ENCODE results near the gene ZP3.
A peak's percentile ranks its signal among the peaks of the same experiment; 100 is the strongest.
"Not testable (repeated sequence)": the region's sequence is repeated elsewhere in the genome, so short reads cannot be mapped to it uniquely, and the experiment has no call there.

ZP3 gene

DNA sequence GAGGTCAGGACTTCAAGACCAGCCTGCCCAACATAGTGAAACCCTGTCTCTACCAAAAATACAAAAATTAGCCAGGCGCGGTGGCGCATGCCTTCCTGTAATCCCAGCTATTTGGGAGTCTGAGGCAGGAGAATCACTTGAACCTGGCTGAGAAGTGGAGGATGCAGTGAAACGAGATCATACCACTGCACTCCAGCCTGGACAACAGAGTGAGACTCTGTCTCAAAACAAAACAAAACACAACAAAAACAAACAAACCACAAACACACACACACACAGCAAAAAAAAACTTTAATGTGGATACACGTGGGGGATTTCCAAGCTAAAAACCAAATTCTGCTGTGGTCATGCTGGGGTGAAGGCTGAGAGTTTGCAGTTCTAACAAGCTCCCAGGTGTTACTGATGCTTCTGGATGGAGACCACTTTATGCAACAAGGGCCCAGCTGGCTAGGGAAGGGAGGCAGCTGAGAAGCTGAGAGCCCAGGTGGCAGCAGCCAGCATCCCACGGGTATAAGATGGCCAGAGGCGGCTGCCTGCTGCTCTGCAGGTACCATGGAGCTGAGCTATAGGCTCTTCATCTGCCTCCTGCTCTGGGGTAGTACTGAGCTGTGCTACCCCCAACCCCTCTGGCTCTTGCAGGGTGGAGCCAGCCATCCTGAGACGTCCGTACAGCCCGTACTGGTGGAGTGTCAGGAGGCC lies at the start of gene ZP3:
TSS of gene ZP3 (plus strand) at position 538 of the 699 bp plus-strand sequence. CDS start at position 553, 15 bp downstream.
- TF ChIP-seq, protein P1, sequence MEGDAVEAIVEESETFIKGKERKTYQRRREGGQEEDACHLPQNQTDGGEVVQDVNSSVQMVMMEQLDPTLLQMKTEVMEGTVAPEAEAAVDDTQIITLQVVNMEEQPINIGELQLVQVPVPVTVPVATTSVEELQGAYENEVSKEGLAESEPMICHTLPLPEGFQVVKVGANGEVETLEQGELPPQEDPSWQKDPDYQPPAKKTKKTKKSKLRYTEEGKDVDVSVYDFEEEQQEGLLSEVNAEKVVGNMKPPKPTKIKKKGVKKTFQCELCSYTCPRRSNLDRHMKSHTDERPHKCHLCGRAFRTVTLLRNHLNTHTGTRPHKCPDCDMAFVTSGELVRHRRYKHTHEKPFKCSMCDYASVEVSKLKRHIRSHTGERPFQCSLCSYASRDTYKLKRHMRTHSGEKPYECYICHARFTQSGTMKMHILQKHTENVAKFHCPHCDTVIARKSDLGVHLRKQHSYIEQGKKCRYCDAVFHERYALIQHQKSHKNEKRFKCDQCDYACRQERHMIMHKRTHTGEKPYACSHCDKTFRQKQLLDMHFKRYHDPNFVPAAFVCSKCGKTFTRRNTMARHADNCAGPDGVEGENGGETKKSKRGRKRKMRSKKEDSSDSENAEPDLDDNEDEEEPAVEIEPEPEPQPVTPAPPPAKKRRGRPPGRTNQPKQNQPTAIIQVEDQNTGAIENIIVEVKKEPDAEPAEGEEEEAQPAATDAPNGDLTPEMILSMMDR (conservative IDR thresholded peaks at IDR 0.05) = no peak
- H3K27ac ChIP-seq = no peak within 1 kb of the TSS

DNA sequence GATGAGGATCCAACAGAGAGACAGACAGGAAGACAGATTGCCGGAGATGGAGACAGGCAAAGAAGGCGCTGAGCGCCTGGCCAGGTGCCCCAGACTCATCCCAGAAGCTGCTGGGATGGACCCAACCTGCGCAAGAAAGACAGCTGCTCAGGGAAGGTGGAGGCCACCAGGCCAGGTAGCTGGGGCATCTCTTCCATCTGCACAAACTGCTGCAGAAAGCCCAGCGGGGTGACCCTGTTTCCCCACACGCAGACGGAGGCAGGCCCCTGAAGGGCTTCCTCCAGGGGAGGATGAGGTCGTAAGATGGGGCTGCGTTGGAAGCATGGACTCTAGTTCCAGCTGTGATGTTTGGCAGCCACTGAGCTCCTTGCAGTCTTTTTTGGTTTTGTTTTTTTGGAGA lies 49.5 kb upstream of the ZP3 start:
- TF ChIP-seq, protein P1 (conservative IDR thresholded peaks at IDR 0.05) = no peak
- no peak overlapping the region for H3K27ac ChIP-seq

DNA sequence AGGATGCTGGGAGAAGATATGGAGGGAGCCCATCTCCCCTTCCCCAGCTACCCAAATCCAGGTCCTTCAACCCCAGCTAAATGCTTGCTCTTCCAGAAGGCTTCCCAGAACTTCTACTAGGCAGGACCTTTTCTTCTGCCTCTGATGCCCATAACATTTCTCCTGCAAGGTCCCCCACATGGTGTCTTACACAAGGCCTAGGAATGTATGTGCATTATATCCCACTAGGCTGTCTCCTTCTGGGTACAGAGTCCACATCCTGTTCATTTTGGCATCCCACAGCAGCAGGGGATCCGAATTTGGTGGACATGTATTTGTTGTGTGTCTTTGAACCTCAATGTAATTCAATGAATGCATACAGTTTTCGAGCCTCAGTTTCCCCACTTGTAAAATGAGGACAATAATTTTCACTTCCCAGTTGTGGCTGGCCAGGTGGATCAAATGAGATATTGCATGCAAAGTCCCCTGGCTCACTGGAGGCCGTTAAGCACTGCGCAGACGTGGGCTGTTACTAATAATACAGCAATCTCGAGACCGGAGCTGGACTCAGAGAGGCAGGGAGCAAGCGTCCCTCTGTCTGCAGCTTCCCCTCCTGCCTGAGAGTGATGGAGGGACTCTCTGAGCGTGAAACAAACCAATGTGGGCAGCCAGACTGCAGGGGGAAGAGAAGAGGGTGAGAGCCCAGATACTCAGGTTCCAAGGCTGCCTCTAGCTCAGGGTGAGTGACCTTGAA lies 47.4 kb upstream of the ZP3 start:
- TF ChIP-seq, protein P1 (conservative IDR thresholded peaks at IDR 0.05) = no peak
- no peak overlapping the region for H3K27ac ChIP-seq

DNA sequence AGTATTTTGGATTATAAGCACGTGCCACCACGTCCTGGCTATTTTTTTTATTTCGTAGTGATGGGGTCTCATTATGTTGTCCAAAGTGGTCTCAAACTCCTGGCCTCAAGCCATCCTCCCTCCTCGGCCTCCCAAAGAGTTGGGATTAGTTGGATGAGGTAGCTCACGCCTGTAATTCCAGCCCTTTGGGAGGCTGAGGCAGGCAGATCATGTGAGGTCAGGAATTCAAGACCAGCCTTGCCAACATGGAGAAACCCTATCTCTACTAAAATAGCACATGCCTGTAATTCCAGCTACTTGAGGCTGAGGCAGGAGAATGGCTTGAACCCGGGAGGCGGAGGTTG lies 44.2 kb upstream of the ZP3 start:
- H3K27ac ChIP-seq = peak overlapping the region; percentile 93
- TF ChIP-seq, protein P1 (conservative IDR thresholded peaks at IDR 0.05) = no peak

DNA sequence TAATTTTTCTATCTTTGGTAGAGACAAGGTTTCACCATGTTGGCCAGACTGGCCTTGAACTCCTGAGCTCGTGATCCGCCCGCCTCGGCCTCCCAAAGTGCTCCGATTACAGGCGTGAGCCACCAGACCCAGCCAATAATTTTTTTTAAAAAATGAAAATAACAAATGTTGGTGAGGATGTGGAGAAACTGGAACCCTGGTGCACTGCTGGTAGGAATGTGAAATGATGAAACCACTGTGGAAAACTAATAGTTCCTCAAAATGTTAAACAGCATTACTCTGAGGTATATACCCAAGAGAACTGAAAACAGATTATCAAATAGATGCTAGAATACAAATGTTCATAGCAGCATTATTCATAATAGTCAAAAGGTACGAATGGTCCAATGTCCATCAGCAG lies 42.9 kb upstream of the ZP3 start:
- H3K27ac ChIP-seq = no peak overlapping the region

DNA sequence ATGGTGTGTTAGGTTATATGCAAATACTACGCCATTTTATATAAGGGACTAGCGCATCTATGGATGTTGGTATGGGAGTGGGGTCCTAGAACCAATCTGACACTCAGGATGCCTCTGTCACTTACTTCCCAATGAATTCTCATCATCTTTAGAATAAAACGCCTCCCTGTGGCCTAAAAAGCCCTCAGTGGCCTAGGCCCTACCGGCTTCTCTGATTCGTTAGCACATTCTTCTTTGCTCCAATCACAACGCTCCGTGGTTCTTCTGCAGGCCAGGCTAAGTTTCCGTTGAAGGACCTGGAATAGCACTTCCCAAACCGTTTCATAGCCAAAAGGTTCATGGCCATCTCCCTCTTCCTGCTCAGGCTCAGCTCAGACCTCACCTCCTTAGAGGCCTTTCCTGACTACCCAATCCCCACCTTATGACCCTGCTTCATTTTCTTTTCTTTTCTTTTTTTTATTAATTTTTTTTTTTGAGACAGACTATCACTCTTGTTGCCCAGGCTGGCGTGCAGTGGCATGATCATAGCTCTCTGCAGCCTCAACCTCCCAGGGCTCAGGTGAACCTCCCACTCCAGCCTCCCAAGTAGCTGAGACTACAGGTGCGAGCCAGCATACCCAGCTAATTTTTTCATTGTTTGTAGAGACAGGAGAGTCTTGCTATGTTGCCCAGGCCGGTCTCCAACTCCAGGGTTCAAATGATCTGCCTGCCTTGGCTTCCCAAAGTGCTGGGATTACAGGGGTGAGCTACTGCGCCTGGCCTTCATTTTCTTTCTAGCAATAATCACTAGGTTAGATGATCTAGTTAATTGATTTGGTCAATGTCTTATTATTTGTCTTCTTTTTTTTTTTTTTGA lies 41.4 kb upstream of the ZP3 start:
- TF ChIP-seq, protein P1 (conservative IDR thresholded peaks at IDR 0.05) = no peak
- H3K27ac ChIP-seq = no peak overlapping the region

More for the DNA sequence above, 42.9 kb upstream of the ZP3 start:
- TF ChIP-seq, protein P1 (conservative IDR thresholded peaks at IDR 0.05) = no peak

DNA sequence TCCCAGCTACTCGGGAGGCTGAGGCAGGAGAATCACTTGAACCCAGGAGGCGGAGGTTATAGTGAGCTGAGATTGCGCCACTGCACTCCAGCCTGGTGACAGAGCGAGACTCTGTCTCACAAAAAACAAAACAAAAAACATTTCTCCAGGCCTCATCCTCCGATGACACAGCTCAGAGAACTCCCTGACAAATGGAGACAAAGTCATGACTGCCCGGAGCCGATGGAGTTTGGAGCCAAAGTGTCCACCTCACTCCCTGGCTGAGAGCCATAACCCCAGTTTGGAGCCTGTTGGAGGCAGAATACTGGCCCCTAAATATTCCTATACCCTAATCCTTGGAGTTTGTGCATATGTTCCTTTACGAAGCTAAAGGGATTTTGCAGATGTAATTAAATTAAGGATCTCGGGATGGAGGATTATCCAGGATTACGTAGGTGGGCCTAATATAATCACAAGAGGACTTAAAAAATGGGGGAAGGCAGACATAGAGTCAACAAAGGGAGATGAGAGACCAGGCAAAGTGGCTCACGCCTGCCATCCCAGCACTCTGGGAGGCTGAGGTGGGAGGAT lies 38.0 kb upstream of the ZP3 start:
- TF ChIP-seq, protein P1 (conservative IDR thresholded peaks at IDR 0.05) = no peak
- no peak overlapping the region for H3K27ac ChIP-seq

DNA sequence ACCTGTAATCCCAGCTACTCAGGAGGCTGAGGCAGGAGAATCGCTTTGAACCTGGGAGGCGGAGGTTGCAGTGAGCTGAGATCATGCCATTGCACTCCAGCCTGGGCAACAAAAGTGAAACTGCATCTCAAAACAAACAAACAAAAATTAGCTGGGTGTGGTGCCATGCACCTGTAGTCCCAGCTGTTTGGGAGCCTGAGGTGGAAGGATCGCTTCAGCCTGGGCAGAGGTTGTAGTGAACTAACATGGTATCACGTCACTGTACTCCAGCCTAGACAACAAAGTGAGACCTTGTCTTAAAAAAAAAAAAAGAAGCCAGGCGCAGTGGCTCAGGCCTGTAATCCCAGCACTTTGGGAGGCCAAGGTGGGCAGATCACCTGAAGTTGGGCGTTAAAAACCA lies 37.0 kb upstream of the ZP3 start:
- H3K27ac ChIP-seq = not testable (repeated sequence)
